Caco-2 (cell line): ENCODE measurements around the gene ABI3. TPM values are rescaled to one million over a fixed set of nuclear protein-coding genes. Genes with fewer than 3 reads are reported as not detected.

Source experiments
- BruUV-seq: library from RNA; stranded (reverse); fragments of 400-500 nt; replicated peaks from 2 replicates; lab custom pipeline; 2021; lab: Mats Ljungman, UMichigan
- CTCF ChIA-PET: fragments of 300-600 bp; sonication (Branson Sonifier 250); formaldehyde crosslinking; loops from one replicate; lab custom pipeline; 2022; ENCODE audit warnings: antibody characterized with exemption; lab: Charles Lee
- POLR2A ChIA-PET: fragments of 300-600 bp; sonication (Branson Sonifier 250); formaldehyde crosslinking; loops from one replicate; lab custom pipeline; 2022; ENCODE audit warnings: antibody characterized with exemption; lab: Charles Lee
- DNase-seq, 2 experiments: peaks; one replicate each; pipeline versions ENCODE4 v3.0.0 to v3.0.0-alpha.2; 2020 to 2022
- H3K27me3 ChIP-seq: replicated peaks from 2 replicates; pipeline ENCODE4 v1.6.0; 2011; ENCODE audit warnings: low read length; ENCODE audit not compliant: control insufficient read depth, insufficient read depth
- H3K36me3 ChIP-seq: 2 replicates; pipeline ENCODE4 v1.5.1; 2011; ENCODE audit warnings: low read length; ENCODE audit not compliant: control insufficient read depth, insufficient read depth
- H3K4me1 ChIP-seq: fragments of 250-450 bp; sonication (Bioruptor Pico); 2 replicates; pipeline ENCODE4 v1.5.1; 2020; ENCODE audit warnings: mild to moderate bottlenecking
- H3K4me3 ChIP-seq: 2 replicates; pipeline ENCODE4 v1.5.1; 2011; ENCODE audit warnings: low read depth, mild to moderate bottlenecking, control low read depth, low read length
- H3K9me3 ChIP-seq: fragments of 250-450 bp; sonication (Bioruptor Pico); 2 replicates; pipeline ENCODE4 v1.5.1; 2020; ENCODE audit warnings: mild to moderate bottlenecking, moderate library complexity
- H3K27ac Mint-ChIP-seq: one replicate; pipeline ENCODE4 v1.8.0; 2022; ENCODE audit warnings: mixed read lengths; ENCODE audit not compliant: unreplicated experiment
- H3K27me3 Mint-ChIP-seq: one replicate; pipeline ENCODE4 v1.8.0; 2022; ENCODE audit warnings: mixed read lengths; ENCODE audit not compliant: insufficient read depth, unreplicated experiment
- H3K36me3 Mint-ChIP-seq: one replicate; pipeline ENCODE4 v1.8.0; 2022; ENCODE audit warnings: mild to moderate bottlenecking, mixed read lengths; ENCODE audit not compliant: insufficient read depth, unreplicated experiment
- H3K4me1 Mint-ChIP-seq: one replicate; pipeline ENCODE4 v1.8.0; 2022; ENCODE audit warnings: low read depth, mixed read lengths; ENCODE audit not compliant: unreplicated experiment
- H3K4me3 Mint-ChIP-seq: one replicate; pipeline ENCODE4 v1.8.0; 2022; ENCODE audit warnings: mild to moderate bottlenecking, moderate library complexity, mixed read lengths; ENCODE audit not compliant: unreplicated experiment
- H3K9me3 Mint-ChIP-seq: one replicate; pipeline ENCODE4 v1.8.0; 2022; ENCODE audit warnings: mixed read lengths; ENCODE audit not compliant: unreplicated experiment
- CTCF ChIP-seq, 2 experiments: fragments of 200-600 bp in 1 of 2; IDR thresholded peaks; 1 replicate in 1 of 2; 2 replicates in 1 of 2; pipeline versions ENCODE4 v1.5.1 to v1.8.0; 2011 to 2022; ENCODE audit warnings: antibody characterized with exemption in 1 of 2, control low read depth in 1 of 2, inconsistent platforms in 1 of 2, low read depth in 1 of 2, low read length in 1 of 2, mild to moderate bottlenecking in 1 of 2, moderate library complexity in 1 of 2; ENCODE audit not compliant: insufficient read depth in 1 of 2, severe bottlenecking in 1 of 2, unreplicated experiment in 1 of 2
- intact Hi-C: fragments of 100-400 bp; cut with micrococcal nuclease; formaldehyde crosslinking; loops from one replicate; pipeline ENCODE4 v1.10.0; 2022; ENCODE audit not compliant: unreplicated experiment
- total RNA-seq: library from RNA; stranded (reverse); gene quantifications from 2 replicates; pipeline ENCODE4 v1.2.3, GENCODE V29; 2022

ABI3 gene
- total RNA-seq, 1 experiment from 2014 or later: not detected

GRCh38 chr17:49190932-49191331 lies 19.6 kb upstream of the ABI3 start:
- TF ChIP-seq CTCF (IDR thresholded peaks at IDR 0.05; ENCODE audit: insufficient read depth in 1 of 2, low read depth in 1 of 2, low read length in 1 of 2, severe bottlenecking in 1 of 2, unreplicated experiment in 1 of 2): no peak
- POLR2A ChIA-PET: no interaction called here
- H3K4me3 Mint-ChIP-seq: peak overlapping the region; percentile 55

GRCh38 chr17:49191409-49191916 lies 19.0 kb upstream of the ABI3 start:
- Histone ChIP-seq H3K4me1 (no peaks in the 10 kb centered on the region), H3K9me3 (peaks cover 5% of the 10 kb centered on the region; the same call in 1 of the 2 replicates), H3K27me3 (no peaks in the 10 kb centered on the region), H3K4me3 (peak overlapping the region; percentile 72), H3K36me3 (no peaks in the 10 kb centered on the region)
- POLR2A ChIA-PET: interaction anchor here (1.0 to 1.4 kb wide), 2 partner anchors 13 to 195 kb away, joined by 3 to 4 read pairs; partner anchors contain the start of gene IGF2BP1
- intact Hi-C loops: loop anchor here (5.0 to 10.0 kb wide), 4 partner anchors 59 to 299 kb away; partner anchors contain the start of genes ATP5MC1 and B4GALNT2
- no peak for DNase-seq
- peak overlapping the region; percentile 95 for H3K27ac Mint-ChIP-seq
- TF ChIP-seq CTCF (IDR thresholded peaks at IDR 0.05; ENCODE audit: insufficient read depth in 1 of 2, low read depth in 1 of 2, low read length in 1 of 2, severe bottlenecking in 1 of 2, unreplicated experiment in 1 of 2): no peak
- no peaks in the 10 kb centered on the region for H3K27me3 Mint-ChIP-seq
- CTCF ChIA-PET: interaction anchor here (0.6 to 2.4 kb wide), 14 partner anchors 11 to 400 kb away, joined by 3 to 16 read pairs (median 4); partner anchors contain the start of genes ATP5MC1 and SNF8
- H3K4me1 Mint-ChIP-seq: peaks cover 9% of the 10 kb centered on the region
- H3K36me3 Mint-ChIP-seq: peaks cover 18% of the 10 kb centered on the region
- BruUV-seq: TSS peak; percentile 82
- H3K4me3 Mint-ChIP-seq: peak overlapping the region; percentile 73
- peaks cover 2% of the 10 kb centered on the region for H3K9me3 Mint-ChIP-seq

More at GRCh38 chr17:49190932-49191331, 19.6 kb upstream of the ABI3 start:
- Mint-ChIP-seq H3K36me3 (peaks cover 18% of the 10 kb centered on the region), H3K27me3 (no peaks in the 10 kb centered on the region), H3K27ac (no peak overlapping the region), H3K4me1 (peaks cover 7% of the 10 kb centered on the region), H3K9me3 (peaks cover 8% of the 10 kb centered on the region)
- CTCF ChIA-PET: interaction anchor here (0.7 to 2.4 kb wide), 5 partner anchors 40 to 299 kb away, joined by 3 to 16 read pairs (median 4); partner anchors contain the start of gene ATP5MC1
- intact Hi-C loops: loop anchor here (5.0 to 10.0 kb wide), 4 partner anchors 59 to 299 kb away; partner anchors contain the start of genes ATP5MC1 and B4GALNT2
- Histone ChIP-seq H3K9me3 (peaks cover 11% of the 10 kb centered on the region), H3K4me3 (peak overlapping the region; percentile 1; the same call in 1 of the 2 replicates), H3K4me1 (no peaks in the 10 kb centered on the region), H3K36me3 (no peaks in the 10 kb centered on the region), H3K27me3 (no peaks in the 10 kb centered on the region)
- no TSS peak for BruUV-seq
- DNase-seq: no peak

GRCh38 chr17:49191917-49192741 lies 18.4 kb upstream of the ABI3 start:
- peak; percentile 44 to 69 for TF ChIP-seq CTCF (IDR thresholded peaks at IDR 0.05; ENCODE audit: insufficient read depth in 1 of 2, low read depth in 1 of 2, low read length in 1 of 2, severe bottlenecking in 1 of 2, unreplicated experiment in 1 of 2)
- POLR2A ChIA-PET: interaction anchor here (0.7 to 1.4 kb wide), 4 partner anchors 14 to 300 kb away, joined by 3 to 9 read pairs (median 6); partner anchors contain the start of genes ATP5MC1 and IGF2BP1
- Mint-ChIP-seq H3K4me3 (peak overlapping the region; percentile 73), H3K27me3 (no peaks in the 10 kb centered on the region), H3K9me3 (no peaks in the 10 kb centered on the region), H3K36me3 (peaks cover 18% of the 10 kb centered on the region), H3K4me1 (peaks cover 14% of the 10 kb centered on the region), H3K27ac (peak overlapping the region; percentile 95)
- H3K4me3 ChIP-seq: peak overlapping the region; percentile 72
- 0 out of 2 replicates have a peak, but pooled peaks cover 2% of the 10 kb centered on the region for H3K9me3 ChIP-seq
- DNase-seq: peak; percentile 92 to 99
- CTCF ChIA-PET: interaction anchor here (0.6 to 2.4 kb wide), 21 partner anchors 9 to 1122 kb away, joined by 3 to 16 read pairs (median 4); partner anchors contain the start of genes ATP5MC1 and SNF8
- H3K27me3 ChIP-seq: no peaks in the 10 kb centered on the region
- BruUV-seq: TSS peak; percentile 85
- no peaks in the 10 kb centered on the region; the same call in 1 of the 2 replicates for H3K4me1 ChIP-seq
- intact Hi-C loops: loop anchor here (1.0 to 10.0 kb wide), 7 partner anchors 31 to 300 kb away; partner anchors contain the start of genes ATP5MC1, B4GALNT2 and IGF2BP1
- H3K36me3 ChIP-seq: no peaks in the 10 kb centered on the region
